Measurements from ENCODE around the gene DCLK1.
"Not testable (repeated sequence)": the region's sequence is repeated elsewhere in the genome, so short reads cannot be mapped to it uniquely, and the experiment has no call there.

The DCLK1 gene

GRCh38 chr13:35983206-35983605, 148.0 kb downstream of the DCLK1 start:
- peak; percentile 25 for DNase-seq

GRCh38 chr13:35979361-35979951, 151.7 kb downstream of the DCLK1 start:
- DNase-seq, result no peak

GRCh38 chr13:35978607-35979316, 152.4 kb downstream of the DCLK1 start:
- DNase-seq, result peak; percentile 50

GRCh38 chr13:35977060-35977459, 154.1 kb downstream of the DCLK1 start:
- no peak for DNase-seq

- no peak for DNase-seq
Measured at GRCh38 chr13:35976126-35976525, 155.1 kb downstream of the DCLK1 start.

GRCh38 chr13:35966951-35967350, 164.2 kb downstream of the DCLK1 start:
- not testable (repeated sequence) for DNase-seq

- no peak for DNase-seq
Measured at GRCh38 chr13:35966024-35966423, 165.2 kb downstream of the DCLK1 start.

- no peak for DNase-seq
Measured at GRCh38 chr13:35965226-35965927, 165.8 kb downstream of the DCLK1 start.

GRCh38 chr13:35964863-35965180, 166.4 kb downstream of the DCLK1 start:
- DNase-seq, result no peak

- DNase-seq, result no peak
Measured at GRCh38 chr13:35964011-35964862, 166.9 kb downstream of the DCLK1 start.

- no peak for DNase-seq
Measured at GRCh38 chr13:35961461-35962220, 169.5 kb downstream of the DCLK1 start.

GRCh38 chr13:35961002-35961401, 170.2 kb downstream of the DCLK1 start:
- DNase-seq, result no peak

- no peak for DNase-seq
Measured at GRCh38 chr13:35957996-35958395, 173.2 kb downstream of the DCLK1 start.

- no peak for DNase-seq
Measured at GRCh38 chr13:35957241-35957731, 173.9 kb downstream of the DCLK1 start.

GRCh38 chr13:35956074-35956473, 175.1 kb downstream of the DCLK1 start:
- DNase-seq, result no peak

- DNase-seq, result no peak
Measured at GRCh38 chr13:35954207-35954560, 177.0 kb downstream of the DCLK1 start.

- peak; percentile 98 for DNase-seq
Measured at GRCh38 chr13:35953537-35954206, 177.5 kb downstream of the DCLK1 start.

GRCh38 chr13:35947315-35947714, 183.9 kb downstream of the DCLK1 start:
- DNase-seq, result no peak

GRCh38 chr13:35945368-35945767, 185.8 kb downstream of the DCLK1 start:
- no peak for DNase-seq

- no peak for DNase-seq
Measured at GRCh38 chr13:35941374-35941773, 189.8 kb downstream of the DCLK1 start.

GRCh38 chr13:35940734-35941133, 190.4 kb downstream of the DCLK1 start:
- no peak for DNase-seq
